NCI-H2196 (cell line): Measurements from ENCODE around the gene SLC44A5.
"Not testable (repeated sequence)": the region's sequence is repeated elsewhere in the genome, so short reads cannot be mapped to it uniquely, and the experiment has no call there.

Experiments used
- DNase-seq: peaks from one replicate; lab custom pipeline; 2025; ENCODE audit not compliant: unreplicated experiment; lab: John Stamatoyannopoulos, UW

Gene SLC44A5

DNA sequence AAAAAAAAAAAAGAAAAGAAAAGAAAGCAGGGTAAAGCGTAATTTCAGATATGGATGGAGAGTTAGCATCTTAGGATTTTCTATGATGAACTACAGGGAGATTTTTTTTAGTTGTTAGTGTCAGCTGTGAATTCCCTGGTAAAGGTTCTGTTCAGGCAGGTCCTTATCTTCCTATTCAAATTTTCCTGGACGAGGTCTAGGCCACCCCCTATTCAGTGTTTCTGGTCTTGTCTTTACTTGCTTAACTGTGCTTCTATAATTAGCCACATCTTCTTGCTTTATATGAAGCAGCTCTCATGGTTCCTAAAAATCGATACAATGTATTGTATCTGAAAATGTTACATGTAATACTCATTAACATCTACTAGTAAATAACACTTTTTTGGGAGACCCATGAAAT is 318.9 kb downstream of the SLC44A5 start:
- no peak for DNase-seq

GRCh38 chr1:75276385-75276784 is 334.5 kb downstream of the SLC44A5 start:
- DNase-seq: no peak

GRCh38 chr1:75275631-75276030 is 335.3 kb downstream of the SLC44A5 start:
- no peak for DNase-seq

DNA sequence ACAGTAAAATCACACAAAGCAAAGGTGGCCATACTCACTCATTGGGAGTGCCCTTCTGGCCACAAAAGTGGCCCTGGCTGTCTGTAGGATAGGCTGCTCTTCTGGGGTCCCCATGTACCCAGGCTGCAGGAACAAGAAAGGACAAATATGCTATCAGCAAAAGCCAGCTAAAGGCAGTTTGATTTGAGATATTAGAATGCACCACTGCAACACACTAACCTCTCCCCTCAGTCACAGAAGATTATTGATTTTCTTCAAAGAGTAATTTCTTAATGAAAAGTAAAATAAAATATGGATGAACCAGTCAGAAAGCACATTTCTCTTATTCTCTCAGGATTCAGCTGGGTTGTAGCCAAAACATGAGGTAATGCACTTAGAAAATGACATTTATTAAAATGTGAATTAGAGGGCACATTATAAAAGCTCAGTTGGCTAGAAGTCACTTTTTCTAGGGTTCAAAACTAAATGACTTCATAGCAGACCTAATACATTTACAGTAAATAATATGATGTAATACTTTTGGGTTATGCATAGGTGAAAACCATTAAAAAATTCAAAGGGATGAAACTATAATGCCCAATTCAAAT is 335.9 kb downstream of the SLC44A5 start:
- no peak for DNase-seq

DNA sequence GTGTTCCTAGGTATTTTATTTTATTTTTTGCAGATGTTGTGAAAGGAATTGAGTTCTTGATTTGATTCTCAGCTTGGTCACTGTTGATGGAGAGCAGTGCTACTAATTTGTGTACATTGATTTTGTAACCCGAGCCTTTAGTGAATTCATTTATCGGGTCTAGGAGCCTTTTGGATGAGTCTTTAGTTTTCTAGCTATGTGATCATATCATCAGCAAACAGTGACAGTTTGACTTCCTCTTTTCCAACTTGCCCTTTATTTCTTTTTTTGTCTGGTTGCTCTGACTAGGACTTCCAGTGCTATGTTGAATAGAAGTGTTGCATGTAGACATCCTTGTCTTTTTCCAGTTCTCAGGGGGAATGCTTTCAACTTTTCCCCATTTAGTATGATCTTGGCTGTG is 337.8 kb downstream of the SLC44A5 start:
- DNase-seq: no peak

GRCh38 chr1:75265792-75266191 is 345.1 kb downstream of the SLC44A5 start:
- peak; percentile 7 for DNase-seq

- no peak for DNase-seq
Observed at GRCh38 chr1:75264112-75264511, 346.8 kb downstream of the SLC44A5 start.

- DNase-seq: not testable (repeated sequence)
Observed at GRCh38 chr1:75263616-75264015, 347.3 kb downstream of the SLC44A5 start.

GRCh38 chr1:75261946-75262345 is 349.0 kb downstream of the SLC44A5 start:
- not testable (repeated sequence) for DNase-seq

DNA sequence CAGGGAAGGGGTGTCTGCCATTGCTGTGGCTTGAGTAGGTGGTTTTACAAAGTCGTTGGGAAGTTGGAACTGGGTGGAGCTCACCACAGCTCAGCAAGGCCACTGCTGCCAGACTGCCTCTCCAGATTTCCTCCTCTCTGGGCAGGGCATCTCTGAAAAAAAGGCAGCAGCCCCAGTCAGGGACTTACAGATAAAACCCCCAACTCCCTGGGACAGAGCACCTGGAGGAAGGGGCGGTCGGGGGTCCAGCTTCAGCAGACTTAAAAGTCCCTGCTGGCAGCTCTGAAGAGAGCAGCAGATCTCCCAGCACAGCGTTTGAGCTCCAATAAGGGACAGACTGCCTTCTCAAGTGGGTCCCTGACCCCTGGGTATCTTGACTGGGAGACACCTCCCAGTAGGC is 352.6 kb downstream of the SLC44A5 start:
- DNase-seq: no peak

GRCh38 chr1:75257424-75257823 is 353.5 kb downstream of the SLC44A5 start:
- DNase-seq: no peak

DNA sequence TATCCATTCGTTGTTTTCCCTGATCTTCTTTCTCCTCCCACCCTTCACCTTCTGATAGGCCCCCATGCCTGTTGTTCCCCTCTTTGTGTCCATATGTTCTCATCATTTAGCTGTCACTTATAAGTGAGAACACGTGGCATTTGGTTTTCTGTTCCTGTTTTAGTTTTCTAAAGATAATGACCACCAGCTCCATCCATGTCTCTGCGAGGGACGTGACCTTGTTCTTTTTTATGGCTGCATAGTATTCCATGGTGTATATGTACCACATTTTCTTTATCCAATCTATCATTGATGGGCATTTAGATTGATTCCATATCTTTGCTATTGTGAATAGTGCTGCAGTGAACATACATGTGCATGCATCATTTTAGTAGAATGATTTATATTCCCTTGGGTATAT is 360.8 kb downstream of the SLC44A5 start:
- DNase-seq: not testable (repeated sequence)

DNA sequence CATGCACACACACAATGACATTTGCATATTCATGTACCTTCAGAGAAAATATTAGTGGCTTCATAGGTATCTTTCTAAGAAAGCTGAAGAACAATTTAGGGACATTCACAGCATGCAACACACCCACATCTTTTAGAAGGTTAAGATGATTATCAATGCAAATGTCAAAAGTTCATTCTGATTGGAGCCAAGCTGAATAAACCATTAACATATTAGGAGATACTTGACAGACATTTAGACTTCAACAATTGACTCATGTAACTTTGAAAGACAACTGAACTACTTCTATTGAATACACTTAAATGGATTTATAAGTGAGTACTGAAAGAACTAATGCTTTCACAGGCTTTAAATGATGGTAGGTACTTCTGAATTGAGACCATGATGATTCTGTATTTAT is 365.7 kb downstream of the SLC44A5 start:
- no peak for DNase-seq

DNA sequence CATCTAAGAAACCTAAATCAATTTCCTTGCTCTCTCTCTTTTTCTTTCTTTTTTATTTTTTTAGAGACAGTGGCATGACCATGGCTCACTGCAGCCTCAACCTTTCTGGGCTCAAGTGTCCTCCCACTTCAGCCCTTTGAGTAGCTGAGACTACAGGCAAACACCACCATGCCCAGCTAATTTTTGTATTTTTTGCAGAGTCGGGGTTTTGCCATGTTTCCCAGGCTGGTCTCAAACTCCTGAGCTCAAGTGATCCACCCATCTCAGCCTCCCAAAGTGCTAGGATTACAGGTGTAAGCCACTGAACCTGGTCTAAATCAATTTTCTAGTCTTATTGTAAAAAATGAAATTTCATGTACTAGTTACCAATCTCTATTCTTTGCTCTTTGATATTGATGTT is 367.8 kb downstream of the SLC44A5 start:
- DNase-seq: no peak

GRCh38 chr1:75237316-75237715 is 373.6 kb downstream of the SLC44A5 start:
- no peak for DNase-seq

- no peak for DNase-seq
Observed at GRCh38 chr1:75234562-75234961, 376.4 kb downstream of the SLC44A5 start.

DNA sequence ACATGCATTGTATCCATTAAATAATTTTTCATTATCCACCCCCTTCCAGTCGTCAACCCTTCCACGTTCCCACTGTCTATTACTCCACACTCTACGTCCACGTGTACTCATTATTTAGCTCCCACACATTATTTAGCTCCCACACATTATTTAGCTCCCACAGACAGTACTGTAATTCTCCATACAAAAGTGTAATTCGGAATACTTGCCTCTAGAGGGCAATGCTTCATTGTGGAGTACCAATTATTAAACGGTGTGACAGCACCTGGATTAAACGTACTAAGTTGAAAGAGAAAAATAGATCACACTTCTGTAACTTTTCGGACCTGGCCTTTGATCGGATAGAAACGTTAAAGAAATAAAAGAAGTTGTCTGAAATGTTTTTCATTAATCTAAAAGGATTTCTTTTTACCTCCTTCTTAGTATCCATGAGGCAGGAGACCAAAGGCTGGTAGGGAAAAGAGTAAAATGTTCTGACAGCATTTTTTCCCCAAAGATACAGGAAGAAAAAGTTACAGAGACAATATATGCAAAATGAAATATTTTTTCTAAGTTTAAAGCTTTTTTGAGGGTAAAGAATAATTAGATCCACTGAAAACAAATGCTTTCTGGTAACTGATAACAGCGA is 377.5 kb downstream of the SLC44A5 start:
- DNase-seq: peak; percentile 14

DNA sequence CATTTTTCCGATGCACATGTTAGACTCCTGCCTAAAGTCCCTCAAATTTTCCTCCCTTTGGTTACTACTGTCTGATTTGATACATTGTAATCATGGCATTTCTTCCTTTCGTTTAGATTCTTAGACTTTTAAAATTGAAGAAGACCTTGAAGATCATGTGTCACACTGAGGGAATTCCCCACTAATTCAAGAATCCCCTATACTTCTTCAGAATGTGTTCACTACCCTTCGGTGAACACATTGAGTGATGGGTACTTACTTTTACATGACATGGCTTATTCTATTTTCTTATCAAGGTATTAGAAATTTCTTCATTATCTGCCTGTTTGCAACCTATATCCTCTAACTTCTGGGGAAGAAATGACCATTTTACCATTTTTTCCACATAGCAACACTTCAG is 390.8 kb downstream of the SLC44A5 start:
- DNase-seq: no peak

DNA sequence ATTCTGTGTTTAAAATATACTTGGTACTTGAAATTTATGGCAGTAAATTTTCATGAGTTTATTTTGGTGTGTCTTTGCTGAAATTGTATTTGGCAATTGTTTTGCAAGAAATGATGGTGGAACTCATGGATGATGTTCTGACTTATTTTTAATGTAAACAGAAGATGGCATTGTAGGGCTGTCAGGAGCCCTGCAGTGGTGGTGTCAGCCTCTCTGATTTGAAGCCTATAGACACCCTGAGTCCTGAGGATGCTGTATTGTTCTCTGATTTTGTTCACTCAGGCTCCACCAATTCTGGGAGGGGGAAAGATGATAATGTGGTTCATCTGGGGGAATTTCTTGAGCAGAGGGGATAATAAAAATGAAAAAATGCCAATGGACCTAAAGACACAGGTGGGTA is 396.9 kb downstream of the SLC44A5 start:
- no peak for DNase-seq

GRCh38 chr1:75211648-75212047 is 399.3 kb downstream of the SLC44A5 start:
- DNase-seq: no peak

DNA sequence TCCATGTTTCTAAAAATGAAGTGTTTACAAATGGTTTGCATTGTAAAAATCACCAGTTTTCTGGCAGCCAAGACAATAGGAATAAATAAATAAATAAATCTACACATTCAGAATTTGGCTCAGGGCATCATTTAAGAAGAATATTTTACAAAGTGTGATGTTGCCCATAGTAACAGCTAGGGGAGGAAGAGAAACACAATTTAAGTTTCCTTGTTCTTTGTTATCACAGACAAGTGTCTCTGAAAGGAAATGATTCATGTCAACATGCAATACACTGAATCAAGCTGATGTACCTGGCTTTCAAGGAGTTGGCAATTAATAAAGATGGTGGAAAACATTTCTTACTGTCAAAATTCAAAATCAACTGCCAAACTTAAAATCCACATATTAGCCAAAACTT is 402.1 kb downstream of the SLC44A5 start:
- DNase-seq: no peak

- peak; percentile 29 for DNase-seq
Observed at GRCh38 chr1:75203415-75204277, 407.3 kb downstream of the SLC44A5 start.
